ENCODE data around the gene PRR4. TPM values are rescaled to one million over a fixed set of nuclear protein-coding genes. Genes with fewer than 3 reads are reported as not detected.

PRR4 gene
- total and polyA plus RNA-seq, 9 of the 15 experiments (the other 6 are each of a cell fraction or from before 2014, with no cell fraction given): 0.45 to 5.0 (median 1.8) TPM

GRCh38 chr12:10851243-10851858 is 2.1 kb upstream of the PRR4 start:
- no peak for ATAC-seq
- in situ Hi-C loops (cut with MboI) (no loop called here), intact Hi-C loops (cut with micrococcal nuclease) (no loop called here)

More at GRCh38 chr12:10851243-10851858, 2.1 kb upstream of the PRR4 start:
- Histone ChIP-seq H3K27ac (ENCODE audit: extremely low read depth, low read depth, low read length) (no peak overlapping the region), H2AFZ (ENCODE audit: low read depth, low read length) (no peak overlapping the region), H3K4me2 (ENCODE audit: insufficient read depth, low read length) (no peak overlapping the region), H3K4me3 (no peak overlapping the region), H3K9me3 (replicated peaks; ENCODE audit: control insufficient read depth, insufficient read depth, low read depth, low read length) (no peaks in the 10 kb centered on the region), H3K36me3 (ENCODE audit: control insufficient read depth, insufficient read depth, low read length) (no peaks in the 10 kb centered on the region), H3K79me2 (ENCODE audit: control insufficient read depth, insufficient read depth, low read length) (no peaks in the 10 kb centered on the region), H3K9me1 (ENCODE audit: control insufficient read depth, insufficient read depth, low read length) (no peaks in the 10 kb centered on the region), H3K27me3 (ENCODE audit: control insufficient read depth in 2 of 2, insufficient read depth in 2 of 2, low read length in 2 of 2) (no peaks in the 10 kb centered on the region), H3K9ac (ENCODE audit: insufficient read depth in 1 of 2, low read depth in 2 of 2, low read length in 2 of 2) (no peak overlapping the region), H4K20me1 (replicated peaks; ENCODE audit: control insufficient read depth, insufficient read depth, low read length) (no peaks in the 10 kb centered on the region), H3K4me1 (replicated peaks in 1 of 2; ENCODE audit: control insufficient read depth in 2 of 2, insufficient read depth in 2 of 2, low read length in 2 of 2) (no peaks in the 10 kb centered on the region)
- DNase-seq (ENCODE audit: extremely low read depth in 1 of 4, low spot score in 3 of 4) (no peak), FAIRE-seq (no peak)
- ChIA-PET POLR2A (no interaction called here), CTCF (ENCODE audit: low intra/inter-chr PET ratio) (no interaction called here)
- no TSS peak for BruUV-seq (replicated peaks)
- 69% methylated on average over 4 of the region's 4 CpGs for WGBS (ENCODE audit: insufficient coverage, low coverage, missing lambda C conversion rate)
- TF ChIP-seq, protein P1, sequence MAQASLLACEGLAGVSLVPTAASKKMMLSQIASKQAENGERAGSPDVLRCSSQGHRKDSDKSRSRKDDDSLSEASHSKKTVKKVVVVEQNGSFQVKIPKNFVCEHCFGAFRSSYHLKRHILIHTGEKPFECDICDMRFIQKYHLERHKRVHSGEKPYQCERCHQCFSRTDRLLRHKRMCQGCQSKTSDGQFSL (CRISPR knock-in tag; IDR thresholded peaks at IDR 0.05): no peak
- TF ChIP-seq, protein P1 (tag; IDR thresholded peaks at IDR 0.05): no peak
- TF ChIP-seq FOXK2 (conservative IDR thresholded peaks at IDR 0.05 in 1 of 2, IDR thresholded peaks at IDR 0.05 in 1 of 2; ENCODE audit: low read depth in 2 of 2) (no peak), ELF4 (CRISPR knock-in tag; IDR thresholded peaks at IDR 0.05) (no peak), SAFB (IDR thresholded peaks at IDR 0.05; ENCODE audit: borderline replicate concordance, low read depth, low read length) (no peak), POLR2AphosphoS2 (IDR thresholded peaks at IDR 0.05; ENCODE audit: low read length) (no peak), YY1 (IDR thresholded peaks at IDR 0.05; ENCODE audit: borderline replicate concordance in 1 of 3, control insufficient read depth in 1 of 3, extremely low read depth in 1 of 3, insufficient read depth in 3 of 3, insufficient read length in 1 of 3, insufficient replicate concordance in 2 of 3, low read depth in 1 of 3, low read length in 2 of 3) (no peak), KLF6 (CRISPR knock-in tag; IDR thresholded peaks at IDR 0.05; ENCODE audit: borderline replicate concordance) (no peak), SREBF2 (CRISPR knock-in tag; IDR thresholded peaks at IDR 0.05) (no peak), MTF1 (CRISPR knock-in tag; IDR thresholded peaks at IDR 0.05; ENCODE audit: borderline replicate concordance) (no peak)
- TF ChIP-seq, protein P2, sequence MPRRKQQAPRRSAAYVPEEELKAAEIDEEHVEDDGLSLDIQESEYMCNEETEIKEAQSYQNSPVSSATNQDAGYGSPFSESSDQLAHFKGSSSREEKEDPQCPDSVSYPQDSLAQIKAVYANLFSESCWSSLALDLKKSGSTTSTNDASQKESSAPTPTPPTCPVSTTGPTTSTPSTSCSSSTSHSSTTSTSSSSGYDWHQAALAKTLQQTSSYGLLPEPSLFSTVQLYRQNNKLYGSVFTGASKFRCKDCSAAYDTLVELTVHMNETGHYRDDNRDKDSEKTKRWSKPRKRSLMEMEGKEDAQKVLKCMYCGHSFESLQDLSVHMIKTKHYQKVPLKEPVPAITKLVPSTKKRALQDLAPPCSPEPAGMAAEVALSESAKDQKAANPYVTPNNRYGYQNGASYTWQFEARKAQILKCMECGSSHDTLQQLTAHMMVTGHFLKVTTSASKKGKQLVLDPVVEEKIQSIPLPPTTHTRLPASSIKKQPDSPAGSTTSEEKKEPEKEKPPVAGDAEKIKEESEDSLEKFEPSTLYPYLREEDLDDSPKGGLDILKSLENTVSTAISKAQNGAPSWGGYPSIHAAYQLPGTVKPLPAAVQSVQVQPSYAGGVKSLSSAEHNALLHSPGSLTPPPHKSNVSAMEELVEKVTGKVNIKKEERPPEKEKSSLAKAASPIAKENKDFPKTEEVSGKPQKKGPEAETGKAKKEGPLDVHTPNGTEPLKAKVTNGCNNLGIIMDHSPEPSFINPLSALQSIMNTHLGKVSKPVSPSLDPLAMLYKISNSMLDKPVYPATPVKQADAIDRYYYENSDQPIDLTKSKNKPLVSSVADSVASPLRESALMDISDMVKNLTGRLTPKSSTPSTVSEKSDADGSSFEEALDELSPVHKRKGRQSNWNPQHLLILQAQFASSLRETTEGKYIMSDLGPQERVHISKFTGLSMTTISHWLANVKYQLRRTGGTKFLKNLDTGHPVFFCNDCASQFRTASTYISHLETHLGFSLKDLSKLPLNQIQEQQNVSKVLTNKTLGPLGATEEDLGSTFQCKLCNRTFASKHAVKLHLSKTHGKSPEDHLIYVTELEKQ (CRISPR knock-in tag; IDR thresholded peaks at IDR 0.05): no peak

Measured in K562 (cell line).